ENCODE results near the gene IER2.

Gene IER2

DNA sequence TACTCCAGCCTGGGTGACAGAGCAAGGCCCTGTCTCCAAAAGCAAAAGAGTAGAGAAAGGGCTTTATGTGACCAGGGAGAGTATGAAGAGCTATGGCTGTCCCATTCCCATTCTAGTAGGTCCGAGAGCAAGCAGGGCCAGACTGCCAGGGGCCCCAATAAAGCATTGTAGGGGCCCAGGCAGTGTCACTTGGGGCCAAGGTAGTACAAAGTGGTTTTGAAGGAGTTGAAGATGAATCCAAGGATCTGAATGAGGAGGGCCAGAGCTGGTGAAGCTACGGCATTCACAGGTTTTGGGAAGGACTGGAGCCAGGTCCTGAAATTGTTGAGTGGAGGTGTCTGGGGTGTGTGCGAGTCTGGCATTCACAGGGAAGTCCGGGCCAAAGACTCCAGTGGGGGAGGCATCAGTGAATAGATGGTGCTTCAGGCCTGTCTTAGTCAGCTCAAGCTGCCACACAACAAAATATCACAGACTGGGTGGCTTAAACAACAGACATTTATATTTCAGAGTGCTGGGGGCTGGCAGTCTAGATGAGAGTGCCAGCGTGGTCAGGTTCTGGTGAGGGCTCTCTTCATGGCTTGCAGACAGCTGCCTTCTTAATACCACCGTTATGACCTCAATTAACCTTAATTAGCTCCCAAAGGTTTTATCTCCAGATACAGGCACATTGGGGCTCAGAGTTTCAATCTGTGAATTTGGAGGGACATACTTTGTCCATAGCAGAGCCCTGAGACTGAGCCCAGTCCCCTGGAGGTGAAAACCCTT lies 22.2 kb upstream of the IER2 start:
- no peak overlapping the region for H3K9ac ChIP-seq (ENCODE audit: low read depth, low read length)
- no peaks in the 10 kb centered on the region for H3K9me3 ChIP-seq (ENCODE audit: control insufficient read depth, insufficient read depth, low read length)
- no peaks in the 10 kb centered on the region for H3K4me1 ChIP-seq (ENCODE audit: insufficient read depth, low read length)
- H3K36me3 ChIP-seq (ENCODE audit: insufficient read depth, low read length), result no peaks in the 10 kb centered on the region

DNA sequence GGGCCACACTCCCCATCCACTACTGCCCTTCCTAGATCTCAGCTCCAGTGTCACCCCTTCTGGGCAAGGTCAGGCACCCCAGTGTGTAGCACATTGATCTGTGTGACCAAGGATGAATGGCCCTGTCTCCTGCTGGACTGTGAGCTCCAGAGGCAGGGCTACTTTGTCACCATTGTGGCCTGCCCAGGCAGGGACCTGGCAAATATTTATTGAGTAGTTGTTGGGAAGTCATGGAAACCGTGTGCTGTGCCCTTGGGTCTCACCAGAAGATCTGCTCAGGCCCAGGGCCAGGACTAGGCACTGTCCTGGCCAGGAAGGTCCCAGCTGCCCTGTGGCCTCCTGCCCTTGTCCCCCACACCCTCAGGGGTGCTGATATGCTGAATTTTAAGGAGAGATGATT lies 21.6 kb upstream of the IER2 start:
- peaks cover 2% of the 10 kb centered on the region; the same call in 1 of the 2 replicates for H3K36me3 ChIP-seq (ENCODE audit: insufficient read depth, low read length)
- H3K9me3 ChIP-seq (ENCODE audit: control insufficient read depth, insufficient read depth, low read length), result no peaks in the 10 kb centered on the region
- H3K4me1 ChIP-seq (ENCODE audit: insufficient read depth, low read length), result no peaks in the 10 kb centered on the region
- no peak overlapping the region for H3K9ac ChIP-seq (ENCODE audit: low read depth, low read length)

DNA sequence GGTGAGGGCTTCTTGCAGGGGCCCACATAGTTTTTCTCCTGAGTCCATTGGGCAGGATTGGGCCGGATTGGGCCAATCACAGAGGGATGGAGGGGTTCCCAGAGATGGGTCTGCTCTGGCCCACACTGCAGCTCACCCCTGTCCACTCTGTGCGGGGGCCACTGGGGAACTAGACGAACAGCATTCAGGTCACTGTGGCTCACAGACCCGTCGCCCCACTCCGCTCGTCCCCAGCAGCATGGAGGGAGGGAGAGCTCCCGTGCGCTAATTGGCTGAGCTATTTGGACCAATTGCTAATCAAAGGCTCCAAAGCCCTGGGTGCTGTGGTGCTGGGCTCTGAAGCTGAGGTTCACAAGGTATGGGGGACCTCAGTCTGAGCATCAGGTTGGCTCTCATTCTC lies 20.8 kb upstream of the IER2 start:
- H3K9me3 ChIP-seq (ENCODE audit: control insufficient read depth, insufficient read depth, low read length), result no peaks in the 10 kb centered on the region
- peaks cover 4% of the 10 kb centered on the region; the same call in 1 of the 2 replicates for H3K36me3 ChIP-seq (ENCODE audit: insufficient read depth, low read length)
- no peak overlapping the region for H3K9ac ChIP-seq (ENCODE audit: low read depth, low read length)
- H3K4me1 ChIP-seq (ENCODE audit: insufficient read depth, low read length), result no peaks in the 10 kb centered on the region

DNA sequence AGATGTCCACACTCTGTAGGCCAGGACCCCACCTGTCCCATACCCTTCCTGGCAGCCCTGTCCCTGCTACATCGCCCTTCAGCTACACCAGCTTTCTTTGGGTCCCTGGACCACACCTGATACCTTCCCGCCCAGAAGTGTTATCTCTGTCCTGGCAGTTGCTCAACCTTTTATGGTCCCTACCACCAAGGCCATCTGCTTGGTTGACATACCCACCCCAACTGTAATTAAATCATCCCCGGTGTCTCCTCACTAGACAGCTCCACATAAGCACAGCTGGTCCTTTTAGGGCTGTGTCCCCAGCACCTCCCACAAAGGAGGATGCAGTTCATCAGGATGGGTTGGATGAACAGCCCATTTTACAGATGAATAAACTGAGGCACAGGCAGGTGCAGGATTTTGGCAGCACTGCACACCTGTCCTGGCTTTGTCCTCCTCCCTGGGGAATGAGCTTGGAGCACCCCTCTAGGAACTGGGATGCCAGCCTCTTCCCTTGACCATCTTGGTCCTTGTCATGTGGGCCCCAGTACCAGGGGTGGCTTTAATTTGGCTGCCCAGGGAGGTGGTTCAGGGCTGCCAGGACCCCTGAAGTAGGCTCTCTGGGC lies 19.2 kb upstream of the IER2 start:
- Histone ChIP-seq H3K9ac (ENCODE audit: low read depth, low read length) (no peak overlapping the region), H3K4me1 (ENCODE audit: insufficient read depth, low read length) (no peaks in the 10 kb centered on the region), H3K9me3 (ENCODE audit: control insufficient read depth, insufficient read depth, low read length) (no peaks in the 10 kb centered on the region), H3K36me3 (ENCODE audit: insufficient read depth, low read length) (peaks cover 9% of the 10 kb centered on the region)

DNA sequence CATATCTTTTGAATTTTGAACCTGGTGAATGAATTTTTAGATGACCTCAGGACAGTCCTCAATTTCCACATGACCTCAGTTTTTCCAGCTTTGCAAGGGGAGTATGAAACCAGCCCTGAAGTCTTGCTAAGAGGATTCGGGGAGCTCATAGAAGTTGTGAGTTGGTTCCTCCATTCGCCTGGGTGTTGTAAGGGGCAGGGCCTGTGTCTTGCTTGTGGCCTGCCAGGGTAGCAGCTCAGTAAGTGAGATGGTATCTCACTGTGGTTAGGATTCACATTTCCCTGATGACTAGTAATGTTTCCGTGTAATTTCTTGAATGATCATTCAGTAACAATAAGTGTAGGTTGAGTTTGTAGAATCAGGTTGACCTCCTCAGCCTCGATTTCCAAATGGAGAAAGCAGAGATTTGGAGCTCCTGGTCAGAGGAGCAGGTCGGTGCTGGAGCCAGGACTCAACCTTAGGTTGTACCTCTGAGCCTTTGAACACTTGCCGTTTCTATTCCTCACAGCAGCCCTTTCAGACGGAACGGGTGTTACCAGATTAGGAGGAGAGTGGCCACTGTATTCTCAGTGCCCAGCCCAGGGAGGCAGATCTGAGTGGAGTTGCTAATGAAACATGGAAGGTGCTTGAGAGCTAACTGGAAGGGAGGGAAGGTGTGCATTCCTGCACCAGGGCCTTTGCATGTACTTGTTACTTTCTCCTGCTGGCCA lies 17.6 kb upstream of the IER2 start:
- Histone ChIP-seq H3K9me3 (ENCODE audit: control insufficient read depth, insufficient read depth, low read length) (no peaks in the 10 kb centered on the region), H3K4me1 (ENCODE audit: insufficient read depth, low read length) (no peaks in the 10 kb centered on the region), H3K36me3 (ENCODE audit: insufficient read depth, low read length) (peaks cover 10% of the 10 kb centered on the region), H3K9ac (ENCODE audit: low read depth, low read length) (no peak overlapping the region)

DNA sequence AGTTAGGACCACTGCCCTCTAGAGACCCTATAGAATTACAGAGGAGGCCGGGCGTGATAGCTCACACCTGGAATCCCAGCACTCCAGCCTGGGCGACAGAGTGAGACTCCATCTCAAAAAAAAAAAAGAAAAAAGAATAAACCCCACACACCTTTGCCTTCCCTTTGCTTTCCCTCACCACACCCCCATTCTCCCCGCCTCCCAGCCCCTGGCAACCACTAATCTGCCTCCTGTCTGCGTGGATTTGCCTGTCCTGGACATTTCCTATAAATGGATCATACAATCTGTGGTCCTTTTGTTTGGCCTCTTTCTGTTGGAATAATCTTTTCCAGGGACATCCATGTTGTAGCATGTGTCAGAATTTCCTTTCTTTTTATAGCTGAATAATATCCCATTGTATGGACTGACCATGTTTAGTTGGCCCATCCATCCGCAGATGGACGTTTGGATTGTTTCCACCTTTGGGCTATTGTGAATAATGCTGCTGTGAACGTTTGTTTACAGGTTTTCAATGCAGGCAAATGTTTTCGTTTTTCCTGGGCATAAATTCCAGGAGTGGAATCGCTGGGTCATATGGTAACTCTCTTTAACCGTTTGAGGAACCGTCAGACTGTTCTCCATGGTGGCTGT lies 16.9 kb upstream of the IER2 start:
- Histone ChIP-seq H3K9me3 (ENCODE audit: control insufficient read depth, insufficient read depth, low read length) (no peaks in the 10 kb centered on the region), H3K4me1 (ENCODE audit: insufficient read depth, low read length) (no peaks in the 10 kb centered on the region), H3K9ac (ENCODE audit: low read depth, low read length) (no peak overlapping the region), H3K36me3 (ENCODE audit: insufficient read depth, low read length) (peaks cover 15% of the 10 kb centered on the region)

DNA sequence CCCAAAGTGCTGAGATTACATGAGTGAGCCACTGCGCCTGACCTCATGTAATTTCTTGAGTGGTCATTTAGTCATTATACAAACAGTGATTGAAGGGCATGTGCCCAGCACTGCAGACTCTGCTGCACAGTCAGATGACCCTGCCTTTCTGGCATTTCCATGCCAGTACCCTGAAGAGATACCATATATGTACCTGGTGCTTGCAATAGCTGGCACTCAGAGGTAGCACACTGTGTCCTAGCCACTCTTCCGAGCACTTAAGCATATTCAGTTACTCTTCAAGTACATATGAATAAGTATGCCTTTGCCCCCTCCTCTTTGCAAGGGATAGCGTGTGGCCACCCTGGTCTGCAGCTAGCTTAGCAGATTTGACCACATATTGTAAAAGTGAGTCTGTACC lies 15.6 kb upstream of the IER2 start:
- H3K4me1 ChIP-seq (ENCODE audit: insufficient read depth, low read length), result no peaks in the 10 kb centered on the region
- H3K9me3 ChIP-seq (ENCODE audit: control insufficient read depth, insufficient read depth, low read length), result no peaks in the 10 kb centered on the region
- peaks cover 15% of the 10 kb centered on the region for H3K36me3 ChIP-seq (ENCODE audit: insufficient read depth, low read length)
- H3K9ac ChIP-seq (ENCODE audit: low read depth, low read length), result no peak overlapping the region

DNA sequence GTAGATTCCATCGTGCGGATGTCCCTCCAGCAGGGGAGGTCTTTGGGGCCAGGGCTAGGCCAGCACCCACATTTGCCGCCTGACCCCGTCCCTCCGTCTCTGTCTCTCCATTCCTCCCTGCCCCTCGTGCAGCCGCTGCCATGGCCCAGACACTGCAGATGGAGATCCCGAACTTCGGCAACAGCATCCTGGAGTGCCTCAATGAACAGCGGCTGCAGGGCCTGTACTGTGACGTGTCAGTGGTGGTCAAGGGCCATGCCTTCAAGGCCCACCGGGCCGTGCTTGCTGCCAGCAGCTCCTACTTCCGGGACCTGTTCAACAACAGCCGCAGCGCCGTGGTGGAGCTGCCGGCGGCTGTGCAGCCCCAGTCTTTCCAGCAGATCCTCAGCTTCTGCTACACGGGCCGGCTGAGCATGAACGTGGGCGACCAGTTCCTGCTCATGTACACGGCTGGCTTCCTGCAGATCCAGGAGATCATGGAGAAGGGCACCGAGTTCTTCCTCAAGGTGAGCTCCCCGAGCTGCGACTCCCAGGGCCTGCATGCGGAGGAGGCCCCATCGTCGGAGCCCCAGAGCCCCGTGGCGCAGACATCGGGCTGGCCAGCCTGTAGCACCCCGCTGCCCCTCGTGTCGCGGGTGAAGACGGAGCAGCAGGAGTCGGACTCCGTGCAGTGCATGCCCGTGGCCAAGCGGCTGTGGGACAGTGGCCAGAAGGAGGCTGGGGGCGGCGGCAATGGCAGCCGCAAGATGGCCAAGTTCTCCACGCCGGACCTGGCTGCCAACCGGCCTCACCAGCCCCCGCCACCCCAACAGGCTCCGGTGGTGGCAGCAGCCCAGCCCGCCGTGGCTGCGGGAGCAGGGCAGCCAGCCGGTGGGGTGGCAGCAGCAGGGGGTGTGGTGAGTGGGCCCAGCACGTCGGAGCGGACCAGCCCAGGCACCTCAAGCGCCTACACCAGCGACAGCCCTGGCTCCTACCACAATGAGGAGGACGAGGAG lies 14.8 kb upstream of the IER2 start:
- no peak overlapping the region for H3K9ac ChIP-seq (ENCODE audit: low read depth, low read length)
- H3K4me1 ChIP-seq (ENCODE audit: insufficient read depth, low read length), result no peaks in the 10 kb centered on the region
- H3K9me3 ChIP-seq (ENCODE audit: control insufficient read depth, insufficient read depth, low read length), result no peaks in the 10 kb centered on the region
- peaks cover 15% of the 10 kb centered on the region for H3K36me3 ChIP-seq (ENCODE audit: insufficient read depth, low read length)

DNA sequence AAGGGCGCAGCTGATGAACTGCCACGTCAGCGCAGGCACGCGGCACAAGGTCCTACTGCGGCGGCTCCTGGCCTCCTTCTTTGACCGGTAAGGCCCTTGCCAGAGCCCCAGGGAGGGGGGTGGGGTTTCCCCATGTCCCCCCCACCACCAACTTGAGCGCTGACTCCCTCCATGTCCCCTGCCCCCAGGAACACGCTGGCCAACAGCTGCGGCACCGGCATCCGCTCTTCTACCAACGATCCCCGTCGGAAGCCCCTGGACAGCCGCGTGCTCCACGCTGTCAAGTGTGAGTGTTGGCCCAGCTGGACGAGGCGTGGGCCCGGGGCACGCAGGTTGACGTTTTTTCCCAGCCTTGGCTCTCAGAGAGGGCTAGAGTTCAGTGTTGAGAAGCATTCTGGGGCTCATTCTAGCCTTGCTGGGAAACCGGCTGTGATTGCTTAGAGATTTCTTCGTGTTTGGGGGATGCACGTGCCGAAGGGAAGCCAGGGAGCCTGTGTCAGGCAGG lies 12.9 kb upstream of the IER2 start:
- H3K4me1 ChIP-seq (ENCODE audit: insufficient read depth, low read length), result no peaks in the 10 kb centered on the region
- H3K9me3 ChIP-seq (ENCODE audit: control insufficient read depth, insufficient read depth, low read length), result no peaks in the 10 kb centered on the region
- H3K9ac ChIP-seq (ENCODE audit: low read depth, low read length), result no peak overlapping the region
- H3K36me3 ChIP-seq (ENCODE audit: insufficient read depth, low read length), result peaks cover 15% of the 10 kb centered on the region

DNA sequence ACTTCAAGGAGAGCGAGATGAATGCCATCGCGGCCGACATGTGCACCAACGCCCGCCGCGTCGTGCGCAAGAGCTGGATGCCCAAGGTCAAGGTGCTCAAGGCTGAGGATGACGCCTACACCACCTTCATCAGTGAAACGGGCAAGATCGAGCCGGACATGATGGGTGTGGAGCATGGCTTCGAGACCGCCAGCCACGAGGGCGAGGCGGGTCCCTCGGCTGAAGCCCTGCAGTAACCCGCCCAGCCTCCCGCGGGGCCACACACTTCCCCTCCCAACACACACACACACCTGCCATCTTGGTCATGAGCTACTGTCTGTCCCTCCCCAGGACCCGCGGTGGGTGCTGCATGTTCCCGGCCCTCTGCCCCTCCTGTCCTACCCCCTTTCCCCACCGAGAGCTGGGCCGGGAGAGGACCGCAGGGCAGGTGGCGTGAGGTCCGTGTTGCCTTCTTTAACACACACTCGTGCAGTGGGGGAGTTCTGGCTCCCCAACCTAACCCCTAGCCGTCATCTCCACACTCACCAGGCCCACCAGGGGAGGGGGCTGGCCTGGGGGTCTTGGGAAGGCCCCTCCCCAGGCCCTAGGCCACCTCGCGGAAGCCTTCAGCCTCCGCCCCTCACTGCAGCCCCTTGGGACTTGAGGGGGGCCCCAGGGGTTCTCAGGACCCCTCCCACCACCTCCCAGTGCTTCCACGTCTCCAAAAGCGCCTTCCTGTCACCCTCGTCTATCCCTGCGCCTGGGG lies 11.9 kb upstream of the IER2 start:
- Histone ChIP-seq H3K9ac (ENCODE audit: low read depth, low read length) (no peak overlapping the region), H3K9me3 (ENCODE audit: control insufficient read depth, insufficient read depth, low read length) (no peaks in the 10 kb centered on the region), H3K36me3 (ENCODE audit: insufficient read depth, low read length) (peaks cover 15% of the 10 kb centered on the region), H3K4me1 (ENCODE audit: insufficient read depth, low read length) (no peaks in the 10 kb centered on the region; the same call in 1 of the 2 replicates)

DNA sequence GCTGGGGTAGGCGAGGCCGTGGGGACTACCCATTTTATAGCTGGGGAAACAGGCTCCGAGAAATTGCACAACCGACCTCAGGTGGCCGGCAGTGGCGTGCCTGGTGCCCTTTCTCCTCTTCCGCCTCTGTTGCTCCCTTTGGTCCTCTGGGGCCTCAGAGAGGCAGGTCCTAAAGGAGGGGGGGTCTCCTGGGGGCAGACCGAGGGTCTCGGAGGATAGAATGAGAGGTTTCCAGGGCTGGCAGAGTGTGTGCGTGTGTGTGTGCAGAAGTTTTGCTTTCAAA lies 11.4 kb upstream of the IER2 start:
- Histone ChIP-seq H3K9ac (ENCODE audit: low read depth, low read length) (no peak overlapping the region), H3K9me3 (ENCODE audit: control insufficient read depth, insufficient read depth, low read length) (no peaks in the 10 kb centered on the region), H3K36me3 (ENCODE audit: insufficient read depth, low read length) (peaks cover 11% of the 10 kb centered on the region), H3K4me1 (ENCODE audit: insufficient read depth, low read length) (no peaks in the 10 kb centered on the region; the same call in 1 of the 2 replicates)

DNA sequence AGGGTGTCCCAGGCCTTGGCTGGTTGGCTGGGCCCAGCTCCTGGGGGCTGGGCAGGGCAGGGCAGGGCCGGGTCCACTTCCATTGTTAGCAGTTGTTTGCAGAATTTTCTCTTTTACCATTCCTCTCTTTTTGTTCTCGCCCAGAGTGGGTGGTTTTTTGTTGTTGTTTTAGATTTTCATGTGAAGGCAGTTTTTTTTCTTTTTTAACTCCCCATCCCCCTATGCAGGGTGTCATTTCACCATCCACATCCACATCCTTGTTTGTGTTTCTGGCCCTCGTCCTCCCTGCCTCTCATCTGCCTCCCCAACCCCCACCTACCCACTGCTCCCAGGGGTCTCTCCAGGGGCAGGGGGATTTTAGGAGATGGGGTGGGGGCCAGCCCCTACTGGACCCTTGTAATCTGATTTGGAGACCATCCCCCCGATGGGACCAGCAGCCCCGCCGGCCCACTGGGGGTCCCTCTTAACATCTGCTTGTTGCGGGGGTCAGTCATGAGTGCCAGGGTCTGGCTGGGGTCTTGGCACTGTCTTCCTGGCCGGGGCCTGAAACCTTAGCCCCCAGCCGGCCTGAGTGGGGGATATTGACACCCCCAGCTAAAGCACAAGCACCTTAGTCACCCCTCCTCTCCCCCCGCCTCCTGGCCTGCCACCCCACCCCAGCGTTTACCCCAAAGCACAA lies 10.4 kb upstream of the IER2 start:
- H3K4me1 ChIP-seq (ENCODE audit: insufficient read depth, low read length), result no peaks in the 10 kb centered on the region; the same call in 1 of the 2 replicates
- peaks cover 11% of the 10 kb centered on the region for H3K36me3 ChIP-seq (ENCODE audit: insufficient read depth, low read length)
- no peak overlapping the region for H3K9ac ChIP-seq (ENCODE audit: low read depth, low read length)
- no peaks in the 10 kb centered on the region for H3K9me3 ChIP-seq (ENCODE audit: control insufficient read depth, insufficient read depth, low read length)

Data from ES-I3 (cell line).